ENCODE results near the gene OPRM1.
A peak's percentile ranks its signal among the peaks of the same experiment; 100 is the strongest.

OPRM1 gene

DNA sequence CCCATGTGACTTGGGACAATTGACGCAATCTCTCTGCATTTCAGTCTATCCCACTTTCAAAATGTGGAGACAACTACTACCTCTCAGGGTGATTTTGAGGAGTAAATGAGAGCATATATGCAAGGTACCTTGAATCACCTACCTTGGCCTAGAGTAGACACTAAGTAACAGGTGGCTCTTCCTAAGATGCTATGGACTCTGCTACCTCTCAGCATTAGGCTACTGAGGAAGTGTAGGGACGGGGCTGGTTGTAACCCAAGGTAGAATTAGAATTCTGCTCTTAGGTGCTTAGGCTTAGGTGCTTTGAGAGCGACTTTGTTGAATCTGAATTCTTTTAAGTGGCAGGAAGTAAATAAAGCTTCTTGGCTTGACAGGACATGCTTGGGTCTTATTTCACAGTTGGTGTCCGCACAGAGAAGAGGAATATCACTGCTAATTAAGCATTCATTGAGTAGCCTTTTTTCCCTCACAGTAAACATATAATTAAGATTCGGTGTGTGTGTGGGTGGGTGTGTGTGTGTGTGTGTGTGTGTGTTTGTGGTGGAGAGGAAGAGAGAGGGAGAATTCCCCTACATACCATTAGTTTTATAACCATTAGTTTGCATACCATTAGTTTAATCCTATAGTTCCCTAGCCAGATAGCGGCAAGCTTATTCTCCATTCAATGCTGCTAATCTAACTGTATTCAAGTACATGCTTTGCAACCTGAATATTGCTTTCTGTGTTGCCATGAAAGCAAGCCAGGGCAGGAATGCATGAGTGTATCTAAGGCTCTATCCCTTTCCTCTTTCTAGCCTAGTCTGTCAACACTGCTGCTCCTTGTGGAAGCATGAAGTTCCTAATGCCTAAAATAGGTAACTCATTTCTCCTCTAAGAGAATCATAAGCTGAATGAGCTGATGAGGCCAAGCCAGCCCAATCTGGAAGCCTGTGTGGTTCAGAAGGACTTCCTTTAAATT is 205.0 kb downstream of the OPRM1 start:
- DNase-seq, result peak; percentile 20

DNA sequence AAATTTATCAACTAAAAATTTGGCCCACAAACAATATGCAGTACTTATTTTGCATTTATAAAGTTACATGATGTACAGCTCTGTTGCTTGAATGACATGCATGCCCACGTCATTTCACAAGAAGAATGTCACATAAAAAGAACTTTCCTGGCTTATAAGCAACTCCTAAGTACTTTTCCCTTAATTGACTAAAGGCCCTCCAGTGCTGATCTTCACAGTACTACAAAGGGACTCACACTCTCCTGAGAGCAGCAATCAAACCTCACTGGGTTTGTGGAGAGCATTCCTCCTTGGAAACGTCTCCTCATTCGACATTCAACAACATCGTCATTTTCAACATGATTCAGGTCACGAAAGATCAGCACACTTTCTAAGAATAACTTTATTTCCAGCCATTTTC is 206.5 kb downstream of the OPRM1 start:
- no peak for DNase-seq

DNA sequence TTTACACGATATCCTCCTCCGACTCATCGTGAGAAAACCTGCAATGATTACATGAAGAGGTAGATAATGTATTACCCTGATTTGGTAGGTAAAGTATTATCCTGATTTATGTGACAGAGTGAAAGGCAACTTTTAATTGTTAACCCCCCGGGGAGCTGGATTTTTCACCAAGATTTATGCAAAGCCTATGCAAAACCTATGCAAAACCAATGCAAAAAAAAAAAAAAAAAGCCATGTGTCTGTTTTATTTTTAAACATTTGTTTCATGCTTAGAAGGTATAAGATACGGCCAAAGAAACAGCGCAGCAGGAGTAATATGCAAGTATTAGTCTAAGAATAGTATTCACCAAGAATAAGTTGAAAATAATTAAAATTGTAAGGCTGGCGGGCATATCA is 207.7 kb downstream of the OPRM1 start:
- peak; percentile 19 for DNase-seq

DNA sequence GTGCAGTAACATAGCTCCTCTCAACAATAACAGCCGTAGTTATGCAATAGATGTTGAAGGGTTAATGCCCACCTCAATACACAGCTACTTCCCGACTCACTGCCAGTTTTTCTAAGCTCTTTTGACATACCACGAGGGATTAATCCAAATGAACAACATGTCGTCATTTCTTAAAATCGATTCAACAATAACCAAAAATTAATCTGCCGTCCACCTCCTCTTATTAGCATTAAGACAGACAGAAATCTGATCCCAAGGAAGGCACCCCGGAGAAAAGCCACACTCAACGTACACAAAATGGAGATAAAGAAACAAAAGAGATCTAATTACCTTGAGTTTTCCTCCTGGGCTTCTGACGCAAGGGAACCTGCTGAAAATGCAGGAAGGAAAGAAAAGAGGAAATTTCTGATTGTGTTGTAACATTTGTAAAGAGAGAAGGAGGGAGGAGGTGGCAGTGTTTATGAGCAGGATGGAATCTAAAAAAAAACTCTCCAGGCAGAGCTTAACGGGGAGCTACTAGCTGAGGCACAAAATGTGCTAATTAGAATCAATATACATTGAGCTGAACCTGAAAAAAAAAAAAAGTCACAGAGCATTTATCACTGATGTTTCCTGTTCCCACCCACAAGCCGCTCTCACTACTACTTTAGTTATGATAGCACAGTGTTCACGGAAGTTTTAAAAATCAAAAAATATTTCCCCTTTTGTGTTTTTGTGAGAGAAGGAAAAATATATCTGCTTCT is 208.2 kb downstream of the OPRM1 start:
- peak; percentile 58 for DNase-seq

DNA sequence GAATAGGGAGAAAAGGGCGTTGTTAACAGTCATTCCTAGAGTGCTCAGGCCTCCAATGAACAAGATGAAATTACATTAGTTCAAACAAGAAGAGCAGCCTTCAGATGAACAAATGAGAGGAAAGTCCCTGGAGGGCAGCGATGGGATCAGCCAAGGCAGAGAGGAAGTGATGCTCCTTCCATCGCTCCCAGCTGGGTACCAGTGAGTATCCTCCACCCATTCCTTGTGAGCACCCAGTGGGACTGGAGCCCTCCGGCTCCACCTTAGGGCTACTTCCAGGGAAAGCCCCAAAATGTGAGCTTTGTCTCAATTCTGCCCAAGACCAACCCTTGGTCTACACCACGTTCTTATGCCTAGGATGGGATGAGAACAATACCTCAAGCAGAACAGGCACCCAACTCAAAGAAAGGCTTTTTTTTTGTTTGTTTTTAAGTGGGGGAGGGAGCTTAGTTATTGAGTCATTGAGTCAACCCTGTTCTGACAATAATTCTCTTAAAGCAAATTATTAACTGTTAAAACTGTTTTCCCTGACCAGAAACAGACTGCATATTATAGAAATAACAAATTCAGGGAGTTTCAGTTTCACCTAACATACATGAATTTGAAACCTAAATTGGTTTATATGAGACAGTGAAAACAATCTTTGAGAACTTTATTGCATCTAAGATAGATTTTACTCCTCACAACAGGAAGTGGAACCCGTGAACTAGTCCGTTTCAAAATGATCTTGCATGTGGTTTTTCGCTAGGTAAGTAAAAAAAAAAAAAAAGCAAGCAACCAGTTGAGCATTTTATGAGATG is 210.7 kb downstream of the OPRM1 start:
- peak; percentile 30 for DNase-seq

DNA sequence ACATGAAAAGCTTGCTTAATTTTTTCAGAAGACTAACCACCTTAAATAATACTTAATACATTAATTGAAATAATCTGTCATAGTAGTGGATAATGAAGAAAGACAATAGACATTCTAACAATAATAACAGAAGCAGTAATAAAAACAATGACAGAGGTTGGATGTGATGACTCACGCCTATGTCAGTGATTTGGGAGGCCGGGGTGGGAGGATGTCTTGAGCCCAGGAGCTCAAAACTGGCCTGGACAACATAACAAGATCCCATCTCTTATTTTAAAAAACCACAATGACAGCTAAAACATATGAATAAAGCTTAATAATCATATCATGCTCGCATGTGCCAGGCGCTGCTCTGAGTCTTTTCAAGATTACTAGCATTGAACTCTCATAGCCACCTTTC is 212.1 kb downstream of the OPRM1 start:
- DNase-seq, result peak; percentile 53

DNA sequence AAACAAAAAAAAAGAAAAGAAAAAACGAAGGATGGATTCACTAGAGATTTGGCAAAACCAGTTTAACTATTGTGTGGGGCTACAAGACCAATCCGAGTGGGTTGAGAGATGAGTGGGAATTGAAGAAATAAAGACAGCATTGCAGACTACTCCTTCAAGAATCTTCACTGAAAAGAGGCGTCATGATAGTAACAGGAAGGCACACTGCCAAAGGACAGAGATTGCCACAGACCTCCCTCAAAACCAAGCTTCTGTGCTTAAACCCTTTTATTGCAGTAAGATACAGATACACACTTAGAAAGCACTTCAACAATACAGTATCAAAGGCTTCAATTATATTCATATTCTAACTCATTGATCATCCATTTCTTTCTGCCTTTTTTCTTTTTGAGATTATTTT is 213.6 kb downstream of the OPRM1 start:
- DNase-seq, result peak; percentile 32

DNA sequence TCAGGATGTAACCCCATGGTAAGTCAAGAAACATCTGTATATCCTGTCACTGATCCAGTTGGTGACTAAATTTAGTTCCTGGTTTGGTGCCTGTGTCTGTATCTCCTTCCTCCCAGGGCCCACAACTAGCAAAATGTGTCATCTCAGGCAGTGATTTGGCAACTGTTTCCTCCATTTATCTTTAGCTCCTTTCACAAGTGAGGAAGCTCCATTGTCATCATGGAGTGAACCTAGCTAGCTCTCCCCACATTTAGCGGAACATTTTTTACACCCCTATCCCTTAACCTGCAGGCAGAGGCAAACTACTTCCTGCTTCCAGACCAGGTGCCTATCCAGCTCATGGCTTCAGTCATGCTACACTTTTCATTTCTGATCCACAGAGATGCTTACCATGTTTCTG is 218.0 kb downstream of the OPRM1 start:
- DNase-seq, result no peak

DNA sequence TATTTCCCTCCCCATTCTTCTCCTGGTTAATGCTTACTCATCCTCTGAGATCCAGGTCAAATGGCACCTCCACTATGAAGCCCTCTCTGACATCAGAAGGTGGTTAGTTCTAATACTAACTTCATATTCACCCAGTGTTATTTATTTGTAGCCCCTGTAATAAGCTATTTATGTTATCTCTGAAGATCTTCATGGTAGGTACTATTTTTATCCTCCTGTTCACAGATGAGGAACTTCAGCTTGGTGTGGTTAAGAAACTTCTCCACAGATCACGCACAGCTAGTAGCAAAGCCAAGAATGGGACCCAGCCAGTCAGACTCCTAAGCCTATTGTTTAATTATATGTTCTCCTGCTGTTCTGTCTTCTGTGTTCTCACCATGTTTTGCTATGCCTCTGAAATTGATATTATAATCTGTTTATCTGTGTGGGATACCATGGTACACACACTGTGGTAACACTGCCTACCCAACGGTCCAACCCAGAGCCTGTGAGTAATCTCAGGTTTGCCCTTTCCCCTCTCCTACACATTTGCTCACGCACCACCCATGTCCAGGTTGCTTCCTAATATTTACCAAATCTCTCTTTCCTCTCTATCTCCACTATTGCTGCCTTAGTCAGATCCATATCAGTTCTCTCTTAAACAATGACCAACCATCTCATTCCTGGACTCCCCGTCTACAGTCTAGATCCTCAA is 219.2 kb downstream of the OPRM1 start:
- DNase-seq, result no peak

DNA sequence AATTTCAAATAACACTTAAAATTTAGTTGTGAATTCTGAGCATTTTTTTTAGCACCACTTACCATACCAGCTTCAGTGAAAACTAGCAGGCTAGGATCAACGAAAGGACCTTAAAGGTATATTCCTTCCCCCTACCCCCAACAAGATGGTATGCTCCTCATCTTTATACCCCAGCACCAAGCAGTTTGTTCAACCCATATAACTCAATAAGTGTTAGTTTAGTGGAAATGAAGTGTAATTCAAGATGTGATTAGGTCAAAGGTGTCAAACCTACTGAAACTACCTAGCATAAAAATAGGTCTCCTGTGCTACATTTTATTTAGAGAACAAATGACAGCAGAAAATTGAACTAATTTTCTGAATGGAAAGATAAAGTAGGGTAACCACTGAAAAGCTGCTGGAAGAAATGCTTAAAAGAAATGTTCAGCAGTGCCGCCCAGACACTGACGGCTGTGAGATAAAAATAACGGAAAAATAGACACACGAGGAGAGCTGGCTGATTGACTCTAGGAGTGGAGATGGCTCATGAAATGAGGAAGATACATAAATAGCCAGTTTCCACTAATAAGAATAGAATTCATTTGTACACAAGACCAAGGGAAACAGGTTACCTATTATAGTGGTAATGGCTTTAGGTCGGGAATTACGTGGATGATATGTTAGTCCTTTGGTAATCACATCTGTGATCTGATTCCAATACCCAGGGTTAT is 222.8 kb downstream of the OPRM1 start:
- DNase-seq, result no peak

DNA sequence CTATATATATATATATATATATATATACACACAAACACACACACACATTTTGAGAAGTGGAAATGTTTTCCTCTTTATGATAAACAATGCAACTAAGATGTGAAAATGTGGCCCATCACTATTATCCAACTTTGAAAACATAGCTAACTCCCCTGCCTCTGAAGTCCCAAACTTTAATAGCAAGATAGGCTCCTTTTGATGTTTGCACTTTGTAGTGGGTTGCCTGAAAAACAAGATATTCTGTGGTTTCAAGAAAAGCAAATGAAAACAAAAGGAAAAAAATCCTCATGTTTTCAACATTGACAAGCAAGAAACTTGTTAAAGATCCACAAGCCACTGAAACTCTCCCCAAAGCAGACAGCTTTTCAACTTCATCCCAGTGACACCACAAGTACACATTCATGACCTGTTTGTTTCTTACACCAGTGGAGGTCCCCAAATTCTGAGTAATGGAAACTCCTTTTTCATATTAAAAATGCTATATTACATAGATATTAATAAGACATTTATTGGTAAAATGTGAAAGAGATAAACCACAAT is 227.6 kb downstream of the OPRM1 start:
- no peak for DNase-seq

DNA sequence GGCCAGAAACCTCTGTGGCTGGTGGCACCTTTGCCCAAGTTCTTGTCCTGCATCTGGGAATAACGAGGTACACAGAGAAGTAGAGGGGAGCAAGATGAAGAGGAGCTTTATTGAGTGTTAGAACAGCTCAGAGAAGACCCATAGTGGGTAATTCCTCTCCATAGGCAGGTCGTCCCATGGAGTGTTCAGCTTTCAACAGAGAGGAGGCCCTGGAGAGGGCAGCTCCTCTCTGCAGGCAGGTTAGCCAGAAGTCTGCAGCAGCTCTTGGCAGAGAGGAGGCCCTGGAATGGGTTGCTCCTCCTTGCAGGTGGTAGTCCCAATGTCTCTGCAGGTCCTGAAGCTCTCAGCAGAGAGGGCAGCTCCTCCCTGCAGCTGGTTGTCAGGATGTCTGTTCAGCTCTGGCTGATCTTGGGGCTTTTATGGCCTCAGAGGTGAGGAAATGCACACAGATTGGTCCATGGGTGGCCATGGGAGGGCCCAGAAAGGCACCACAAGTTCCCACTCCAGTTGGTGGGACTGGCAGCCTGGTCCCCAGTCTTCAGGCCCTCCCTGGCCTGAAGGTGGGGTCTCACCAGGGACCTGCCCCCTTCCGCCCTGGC is 228.6 kb downstream of the OPRM1 start:
- DNase-seq, result peak; percentile 41

DNA sequence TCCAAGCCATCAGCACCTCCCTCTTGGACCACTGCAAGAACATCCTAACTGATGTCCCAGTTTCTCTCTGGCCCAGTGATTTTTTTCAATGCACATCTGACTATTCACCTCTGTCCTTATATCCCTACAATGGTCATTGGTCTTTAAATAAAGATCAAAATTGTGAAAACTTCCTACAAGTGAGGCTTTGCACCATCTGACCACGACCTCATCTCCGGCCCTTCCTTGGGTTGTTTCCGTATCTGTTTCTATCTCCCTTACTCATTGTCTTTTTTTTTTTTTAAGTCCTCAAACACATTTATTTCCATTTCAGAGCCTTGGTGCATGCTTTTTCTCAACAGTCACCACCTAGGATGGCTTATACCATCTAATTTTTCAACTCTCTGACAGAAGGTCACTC is 229.4 kb downstream of the OPRM1 start:
- no peak for DNase-seq

DNA sequence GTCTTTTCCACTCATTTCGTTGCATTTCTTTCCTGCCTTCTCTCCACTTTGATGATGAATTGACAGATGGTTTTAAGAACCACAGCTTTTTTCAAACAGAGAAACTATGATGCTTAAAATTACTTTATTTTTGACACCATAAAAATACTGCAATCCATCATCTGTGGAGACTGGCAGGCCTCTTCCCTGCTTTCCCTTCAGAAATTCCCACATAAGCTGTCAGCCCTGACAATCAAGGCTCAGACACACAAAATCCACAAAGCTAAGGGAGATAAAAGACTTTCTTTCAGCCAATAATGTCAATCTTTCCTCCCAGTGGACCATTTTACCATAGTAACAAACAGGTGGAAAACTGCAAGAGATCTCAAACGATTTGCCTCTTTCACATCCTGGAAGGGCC is 235.1 kb downstream of the OPRM1 start:
- DNase-seq, result no peak

DNA sequence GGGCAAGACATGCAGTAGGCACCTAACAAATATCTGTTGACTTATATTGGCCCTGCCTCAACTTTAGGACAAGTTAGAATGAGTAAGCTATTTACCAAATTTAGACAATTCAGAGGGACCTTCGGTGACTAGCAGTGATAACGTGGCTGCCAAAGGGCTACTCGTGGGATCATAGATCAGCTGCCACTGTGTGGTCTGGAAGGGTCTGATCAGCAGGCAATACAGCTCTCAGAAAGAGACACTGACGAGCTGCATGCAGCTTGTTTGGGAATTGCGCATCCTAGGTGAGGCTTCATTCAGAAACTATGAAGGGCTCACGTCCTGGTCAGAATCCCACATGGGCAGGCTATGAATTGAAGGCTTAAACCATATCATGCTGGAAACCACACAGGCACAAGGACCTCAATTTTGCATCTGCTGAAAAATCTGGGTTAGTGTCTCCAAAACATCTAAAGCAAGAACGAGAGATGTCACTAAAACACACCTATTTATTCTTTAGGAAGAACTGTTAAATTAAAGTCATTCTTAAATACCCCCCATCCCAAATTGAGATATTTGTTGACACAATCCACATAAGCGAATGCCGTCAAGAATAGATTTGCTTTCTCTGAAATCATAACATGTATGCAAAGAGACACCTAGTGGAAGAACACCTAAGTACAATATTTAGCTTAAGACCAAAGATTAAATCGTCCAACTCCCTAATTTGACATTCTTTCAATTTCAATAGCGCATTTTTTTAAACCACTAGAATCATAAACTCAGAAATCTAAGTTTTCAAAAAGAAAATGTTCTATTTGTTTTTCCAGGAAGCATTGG is 238.0 kb downstream of the OPRM1 start:
- no peak for DNase-seq

DNA sequence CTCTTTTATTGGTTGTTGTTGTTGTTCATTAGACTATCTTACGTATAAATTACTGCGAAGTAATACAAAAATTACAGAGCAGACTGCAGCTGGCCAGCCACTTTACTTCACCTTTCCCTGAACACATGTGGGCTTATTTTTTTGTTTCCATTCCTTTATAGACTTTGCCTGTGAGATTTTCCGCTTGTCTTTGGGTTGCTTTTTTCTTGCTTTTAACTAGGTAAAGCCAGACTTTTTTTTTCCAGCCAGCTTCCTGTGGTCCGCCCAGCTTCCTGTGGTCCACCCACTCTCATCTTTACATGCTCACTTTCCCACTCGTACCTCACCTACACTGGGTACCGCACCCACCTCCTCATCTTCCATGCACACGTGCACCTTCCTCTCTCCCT is 238.6 kb downstream of the OPRM1 start:
- no peak for DNase-seq

DNA sequence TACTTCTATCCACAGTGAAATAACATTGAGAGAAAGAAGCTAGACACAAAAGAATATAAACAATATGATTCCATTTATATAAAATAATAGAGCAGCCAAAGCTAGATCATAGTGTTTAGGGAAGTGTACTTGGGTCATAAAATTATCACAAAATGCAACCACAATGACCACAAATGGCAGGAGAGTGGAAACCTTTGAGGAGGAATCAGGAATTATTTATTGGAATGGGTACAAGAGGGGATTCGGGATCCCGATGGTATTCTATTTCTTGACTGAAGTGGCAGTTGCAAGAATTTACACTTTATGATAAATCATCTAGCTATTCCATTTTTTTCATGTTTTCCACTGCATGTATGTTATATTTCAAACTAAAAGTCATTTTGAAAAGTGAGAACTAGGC is 241.5 kb downstream of the OPRM1 start:
- no peak for DNase-seq

DNA sequence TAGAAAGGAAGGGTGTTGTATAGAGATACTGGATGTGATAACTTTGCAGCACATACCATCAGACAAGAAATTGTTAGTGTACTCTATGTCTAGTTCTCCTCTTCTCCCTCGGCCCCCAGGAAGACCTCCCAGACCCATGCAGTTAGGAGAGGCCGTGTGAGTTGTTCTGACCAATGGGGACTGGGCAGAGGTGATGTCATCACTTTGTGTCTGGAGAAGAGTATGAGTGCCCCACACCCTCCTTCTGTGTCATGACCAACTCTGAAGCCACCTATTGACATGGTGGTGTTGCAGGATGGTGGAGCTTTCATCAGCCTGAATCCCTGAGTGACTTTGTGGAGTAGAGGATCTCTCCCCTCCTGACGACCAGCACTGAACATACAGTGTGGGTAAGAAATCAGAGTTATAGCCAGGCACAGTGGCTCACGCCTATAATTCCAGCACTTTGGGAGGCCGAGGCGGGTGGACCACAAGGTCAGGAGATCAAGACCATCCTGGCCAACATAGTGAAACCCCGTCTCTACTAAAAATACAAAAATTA is 245.3 kb downstream of the OPRM1 start:
- no peak for DNase-seq

DNA sequence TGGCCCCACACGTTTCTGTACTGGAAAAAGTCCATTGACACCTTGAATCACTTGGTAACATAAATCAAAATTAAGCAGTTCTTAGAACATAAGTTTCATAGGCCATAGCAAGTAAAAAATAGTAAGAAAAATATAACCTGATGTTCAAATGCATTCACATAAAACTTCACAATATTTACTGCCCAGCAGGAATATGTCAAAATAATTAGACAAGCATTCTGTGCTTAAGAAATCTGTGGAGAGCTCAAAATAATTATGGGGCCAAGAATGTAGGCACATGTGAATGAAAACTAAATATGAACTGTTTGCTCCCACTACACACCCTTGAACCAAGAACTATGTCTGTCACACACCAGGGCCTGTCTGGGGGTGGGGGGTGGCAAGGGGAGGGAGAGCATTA is 246.8 kb downstream of the OPRM1 start:
- no peak for DNase-seq

Measured in CD4-positive, alpha-beta T cell treated with Interleukin-6 for 4 hours (primary cell).